ENCODE results near the gene PHKB.

PHKB gene

DNA sequence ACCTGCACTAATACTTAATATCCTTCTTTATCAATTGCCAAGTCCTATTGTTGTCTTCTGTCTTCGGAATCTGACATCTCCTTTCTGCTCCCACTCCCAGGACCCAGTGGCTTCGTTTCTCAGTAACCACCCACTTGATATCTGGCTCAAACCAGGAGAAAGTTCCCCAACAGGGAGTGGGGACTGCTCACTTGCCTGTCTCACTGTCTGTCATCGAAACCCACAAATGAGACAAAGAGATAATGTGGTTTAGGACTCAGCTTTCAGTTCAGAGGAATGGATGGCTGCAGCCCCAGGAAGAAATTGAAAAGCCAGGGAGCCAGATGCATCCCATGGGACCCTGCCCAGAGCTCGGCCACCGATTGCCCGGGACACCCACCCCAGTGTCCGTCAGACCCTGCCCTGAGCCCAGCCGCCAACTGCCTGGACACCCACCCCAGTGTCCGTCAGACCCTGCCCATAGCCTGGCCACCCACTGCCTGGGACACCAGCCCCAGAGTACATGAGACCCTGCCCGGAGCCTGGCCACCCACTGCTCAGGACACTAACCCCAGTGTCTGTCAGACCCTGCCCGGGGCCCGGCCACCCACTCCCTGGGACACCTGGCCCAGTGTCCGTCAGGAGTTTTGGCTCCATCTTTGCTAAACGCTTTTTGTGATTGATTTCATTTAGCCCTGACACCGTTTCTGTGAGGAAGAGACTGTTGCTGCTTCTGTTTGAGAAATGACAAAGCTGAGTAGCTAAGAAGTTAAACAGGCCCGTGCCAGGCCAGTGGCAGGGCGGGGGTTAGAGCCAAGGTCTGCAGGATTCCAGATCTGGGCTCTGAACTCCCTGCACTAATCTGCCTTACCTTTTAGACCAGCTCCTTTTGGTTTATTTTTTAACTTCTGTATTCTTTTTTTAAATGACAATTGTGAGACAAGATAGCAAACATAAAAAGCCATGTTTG lies 251.4 kb downstream of the PHKB start:
- TF ChIP-seq, protein P1, sequence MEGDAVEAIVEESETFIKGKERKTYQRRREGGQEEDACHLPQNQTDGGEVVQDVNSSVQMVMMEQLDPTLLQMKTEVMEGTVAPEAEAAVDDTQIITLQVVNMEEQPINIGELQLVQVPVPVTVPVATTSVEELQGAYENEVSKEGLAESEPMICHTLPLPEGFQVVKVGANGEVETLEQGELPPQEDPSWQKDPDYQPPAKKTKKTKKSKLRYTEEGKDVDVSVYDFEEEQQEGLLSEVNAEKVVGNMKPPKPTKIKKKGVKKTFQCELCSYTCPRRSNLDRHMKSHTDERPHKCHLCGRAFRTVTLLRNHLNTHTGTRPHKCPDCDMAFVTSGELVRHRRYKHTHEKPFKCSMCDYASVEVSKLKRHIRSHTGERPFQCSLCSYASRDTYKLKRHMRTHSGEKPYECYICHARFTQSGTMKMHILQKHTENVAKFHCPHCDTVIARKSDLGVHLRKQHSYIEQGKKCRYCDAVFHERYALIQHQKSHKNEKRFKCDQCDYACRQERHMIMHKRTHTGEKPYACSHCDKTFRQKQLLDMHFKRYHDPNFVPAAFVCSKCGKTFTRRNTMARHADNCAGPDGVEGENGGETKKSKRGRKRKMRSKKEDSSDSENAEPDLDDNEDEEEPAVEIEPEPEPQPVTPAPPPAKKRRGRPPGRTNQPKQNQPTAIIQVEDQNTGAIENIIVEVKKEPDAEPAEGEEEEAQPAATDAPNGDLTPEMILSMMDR (IDR thresholded peaks at IDR 0.05): no peak
- Histone ChIP-seq H3K4me3 (no peak overlapping the region), H3K27ac (no peak overlapping the region)
- no peak for DNase-seq (ENCODE audit: low spot score)

DNA sequence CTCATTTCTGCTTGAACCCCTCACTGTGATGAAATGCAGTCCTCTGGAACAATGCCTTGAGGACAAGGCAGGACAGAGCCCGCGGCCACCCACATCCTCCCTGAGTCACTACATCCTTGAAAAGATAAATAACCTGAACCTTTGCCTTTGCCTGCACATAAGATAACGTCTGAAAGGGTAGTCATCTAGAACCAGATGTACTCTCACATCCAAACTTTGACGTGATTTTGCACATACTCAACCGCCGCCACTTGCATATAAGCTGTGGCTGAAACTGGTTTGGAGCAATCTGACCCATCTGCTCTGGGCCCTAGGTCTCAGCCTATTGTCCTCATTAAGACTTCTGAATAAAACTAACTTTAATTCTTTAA lies 252.1 kb downstream of the PHKB start:
- Histone ChIP-seq H3K27ac (no peak overlapping the region), H3K4me3 (no peak overlapping the region)
- TF ChIP-seq, protein P1 (IDR thresholded peaks at IDR 0.05): no peak
- no peak for DNase-seq (ENCODE audit: low spot score)

DNA sequence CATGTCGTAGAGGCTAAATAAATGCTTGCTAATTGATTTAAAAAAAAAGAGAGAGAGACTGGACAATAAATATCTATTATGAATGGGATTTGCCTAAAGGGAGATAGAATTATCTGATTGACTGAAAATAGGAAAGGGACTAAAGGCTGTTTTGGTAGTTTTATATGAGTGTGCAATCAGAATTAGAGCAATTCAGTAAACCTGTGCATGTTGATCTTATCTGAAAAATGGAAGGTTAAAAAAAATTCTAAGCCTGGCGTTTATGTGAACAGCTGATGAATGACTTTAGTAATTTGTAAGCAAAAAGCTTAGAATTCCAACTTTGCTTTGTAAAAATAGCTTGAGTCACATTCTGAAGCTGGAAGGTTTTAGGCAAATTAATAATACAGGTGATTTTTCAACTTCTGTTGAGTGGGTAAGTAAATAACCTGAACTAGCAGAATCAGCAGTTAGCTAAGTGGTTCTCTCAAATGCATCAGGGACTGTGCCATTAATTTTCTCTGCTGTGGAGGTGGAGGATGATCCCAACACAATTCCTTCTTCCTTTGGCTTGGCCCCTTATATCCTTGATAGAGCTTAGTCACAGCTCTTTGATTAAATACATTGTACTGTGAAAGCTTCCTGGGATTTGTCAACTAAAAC lies 254.4 kb downstream of the PHKB start:
- no peak for DNase-seq (ENCODE audit: low spot score)
- H3K4me3 ChIP-seq: no peak overlapping the region
- H3K27ac ChIP-seq: no peak overlapping the region

DNA sequence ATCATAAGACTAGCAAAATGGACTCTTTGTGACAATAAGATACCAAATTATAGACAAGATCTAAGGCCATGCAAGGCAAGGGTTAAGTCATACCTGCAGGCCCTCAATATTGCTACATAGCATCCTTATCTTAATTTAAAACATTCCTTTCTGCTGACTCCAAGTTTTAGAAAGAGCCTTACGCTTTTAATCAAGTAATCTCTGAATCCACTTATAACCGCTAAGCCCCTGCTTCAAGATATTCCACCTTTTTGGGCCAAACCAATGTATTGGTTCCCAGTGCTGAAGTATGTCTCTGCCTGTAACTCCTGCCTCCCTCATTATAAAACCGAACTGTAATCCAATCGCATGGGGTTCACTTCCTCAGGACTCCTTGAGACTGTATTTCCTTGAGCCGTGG lies 255.4 kb downstream of the PHKB start:
- Histone ChIP-seq H3K4me3 (no peak overlapping the region), H3K27ac (no peak overlapping the region)
- no peak for DNase-seq (ENCODE audit: low spot score)
- TF ChIP-seq, protein P1 (IDR thresholded peaks at IDR 0.05): no peak

More for the DNA sequence above, 254.4 kb downstream of the PHKB start:
- TF ChIP-seq, protein P1 (IDR thresholded peaks at IDR 0.05): no peak

DNA sequence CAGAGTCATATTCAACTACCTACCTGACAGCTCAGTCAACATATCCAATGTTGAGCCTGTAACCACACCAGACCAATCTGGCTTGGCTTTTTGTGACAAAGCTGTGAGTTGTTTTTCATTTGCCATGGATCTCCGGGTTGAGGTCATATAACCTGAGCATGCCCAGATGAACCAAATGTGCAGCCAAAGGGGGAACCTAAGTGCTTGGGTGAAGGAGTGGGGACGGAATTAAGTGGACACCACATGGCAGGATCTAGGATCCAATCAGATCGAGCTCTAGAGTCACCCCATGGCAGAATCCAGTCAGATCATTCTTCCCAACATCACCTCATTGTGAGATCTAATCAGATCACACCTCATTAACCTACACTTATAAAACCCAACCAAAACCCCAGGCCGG lies 258.6 kb downstream of the PHKB start:
- TF ChIP-seq, protein P1 (IDR thresholded peaks at IDR 0.05): no peak
- Histone ChIP-seq H3K4me3 (no peak overlapping the region), H3K27ac (no peak overlapping the region)
- no peak for DNase-seq (ENCODE audit: low spot score)

DNA sequence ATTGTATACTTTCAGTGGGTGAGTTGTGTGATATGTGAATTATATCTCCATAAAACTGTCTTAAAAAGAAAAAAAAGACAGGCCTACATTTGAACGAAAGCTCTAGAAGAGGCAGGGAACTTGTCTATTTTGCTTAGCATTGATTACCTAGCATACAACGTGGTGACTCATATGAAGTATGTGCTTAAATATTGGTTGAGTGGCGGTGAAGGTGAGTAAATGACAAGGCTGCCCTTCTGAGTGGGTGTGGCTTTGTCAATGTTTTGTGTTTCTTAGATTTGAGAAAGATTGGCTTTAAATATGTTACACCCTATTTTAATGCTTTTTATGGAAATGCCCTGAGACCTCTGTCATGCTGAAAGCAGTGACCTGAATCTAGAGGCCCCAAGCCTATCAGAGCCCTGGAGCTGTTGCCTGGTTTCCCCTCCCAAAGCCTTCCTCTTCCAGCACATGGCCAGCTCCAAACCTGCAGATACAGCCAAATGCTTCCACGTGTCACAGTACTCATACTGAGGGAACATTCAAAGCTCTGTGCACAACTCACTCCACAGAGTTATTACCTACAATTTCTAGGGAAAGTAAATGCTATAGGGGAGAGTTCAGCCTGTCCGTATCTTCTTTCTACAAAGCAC lies 260.0 kb downstream of the PHKB start:
- no peak for DNase-seq (ENCODE audit: low spot score)
- TF ChIP-seq, protein P1 (IDR thresholded peaks at IDR 0.05): no peak
- Histone ChIP-seq H3K4me3 (no peak overlapping the region), H3K27ac (no peak overlapping the region)

Measured in coronary artery (tissue), 2 donors.